ENCODE data around the gene LRRC14B.

The LRRC14B gene

DNA sequence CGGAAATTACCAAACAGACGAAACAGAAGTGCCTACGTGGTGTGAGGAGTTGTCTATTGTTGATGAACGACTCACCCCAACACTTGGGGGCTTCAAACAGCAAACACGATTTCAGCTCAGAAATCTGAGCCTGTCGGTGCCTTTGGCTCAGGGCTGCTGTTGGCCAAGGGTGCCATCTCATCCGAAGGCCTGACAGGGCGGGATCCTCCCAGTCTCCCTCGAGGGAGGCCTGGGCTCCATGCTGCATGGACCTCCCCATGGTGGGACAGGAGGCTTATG lies 1.3 kb downstream of the LRRC14B start:
- Histone ChIP-seq H3K36me3 (no peaks in the 10 kb centered on the region), H3K4me3 (ENCODE audit: low read depth in 1 of 2, low read length in 1 of 2) (no peak overlapping the region), H3K27ac (no peak overlapping the region), H3K9me3 (no peaks in the 10 kb centered on the region), H3K4me1 (ENCODE audit: control insufficient read depth in 1 of 2, insufficient read depth in 1 of 2, low read depth in 1 of 2, low read length in 1 of 2) (peaks cover 0 to 6% of the 10 kb centered on the region in 2 experiments), H3K27me3 (peaks cover 55% of the 10 kb centered on the region)
- TF ChIP-seq, protein P1, sequence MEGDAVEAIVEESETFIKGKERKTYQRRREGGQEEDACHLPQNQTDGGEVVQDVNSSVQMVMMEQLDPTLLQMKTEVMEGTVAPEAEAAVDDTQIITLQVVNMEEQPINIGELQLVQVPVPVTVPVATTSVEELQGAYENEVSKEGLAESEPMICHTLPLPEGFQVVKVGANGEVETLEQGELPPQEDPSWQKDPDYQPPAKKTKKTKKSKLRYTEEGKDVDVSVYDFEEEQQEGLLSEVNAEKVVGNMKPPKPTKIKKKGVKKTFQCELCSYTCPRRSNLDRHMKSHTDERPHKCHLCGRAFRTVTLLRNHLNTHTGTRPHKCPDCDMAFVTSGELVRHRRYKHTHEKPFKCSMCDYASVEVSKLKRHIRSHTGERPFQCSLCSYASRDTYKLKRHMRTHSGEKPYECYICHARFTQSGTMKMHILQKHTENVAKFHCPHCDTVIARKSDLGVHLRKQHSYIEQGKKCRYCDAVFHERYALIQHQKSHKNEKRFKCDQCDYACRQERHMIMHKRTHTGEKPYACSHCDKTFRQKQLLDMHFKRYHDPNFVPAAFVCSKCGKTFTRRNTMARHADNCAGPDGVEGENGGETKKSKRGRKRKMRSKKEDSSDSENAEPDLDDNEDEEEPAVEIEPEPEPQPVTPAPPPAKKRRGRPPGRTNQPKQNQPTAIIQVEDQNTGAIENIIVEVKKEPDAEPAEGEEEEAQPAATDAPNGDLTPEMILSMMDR (IDR thresholded peaks at IDR 0.05) = no peak

DNA sequence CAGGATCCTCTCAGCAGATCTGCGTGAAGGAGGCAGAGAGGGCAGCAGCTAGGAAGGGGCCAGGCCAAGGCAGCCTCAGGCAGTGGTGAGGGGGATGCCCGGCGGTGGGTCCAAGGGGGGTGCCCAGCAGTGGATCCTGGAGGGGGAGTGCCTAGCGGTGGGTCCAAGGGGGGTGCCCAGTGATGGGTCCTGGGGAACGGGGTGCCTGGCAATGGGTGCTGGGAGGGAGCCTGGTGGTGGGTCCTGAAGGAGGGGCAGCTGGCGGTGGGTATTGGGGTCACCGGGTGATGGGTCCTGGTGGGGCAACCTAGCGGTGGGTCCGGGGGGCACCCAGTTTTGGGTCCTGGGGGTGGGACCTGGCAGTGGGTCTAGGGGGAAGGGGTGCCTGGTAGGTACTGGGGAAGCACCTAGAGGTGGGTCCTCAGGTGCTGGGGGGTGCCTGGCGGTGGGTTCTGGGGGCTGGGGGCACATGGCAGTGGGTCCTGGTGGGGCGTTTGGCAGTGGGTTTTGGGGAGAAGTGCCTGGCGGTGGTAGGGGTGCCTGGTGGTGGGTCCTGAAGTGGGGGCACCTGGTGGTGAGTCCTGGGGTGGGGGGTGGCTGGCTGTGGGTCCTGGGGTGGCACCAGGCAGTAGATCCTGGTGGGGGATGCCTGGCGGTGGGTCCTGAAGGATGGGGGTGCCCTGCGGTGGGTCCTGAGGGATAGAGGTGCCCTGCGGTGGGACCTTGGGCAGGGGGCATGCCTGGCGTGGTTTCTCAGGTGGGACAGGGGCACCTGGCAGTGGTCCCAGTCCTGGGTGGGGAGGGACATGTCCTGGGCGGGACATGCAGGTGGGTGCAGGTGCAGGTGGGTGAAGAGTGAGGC lies 1.9 kb downstream of the LRRC14B start:
- Histone ChIP-seq H3K27ac (no peak overlapping the region), H3K36me3 (no peaks in the 10 kb centered on the region), H3K4me3 (ENCODE audit: low read depth in 1 of 2, low read length in 1 of 2) (no peak overlapping the region), H3K9me3 (no peaks in the 10 kb centered on the region), H3K4me1 (ENCODE audit: control insufficient read depth in 1 of 2, insufficient read depth in 1 of 2, low read depth in 1 of 2, low read length in 1 of 2) (peaks cover 0 to 6% of the 10 kb centered on the region in 2 experiments), H3K27me3 (peaks cover 50% of the 10 kb centered on the region)
- TF ChIP-seq, protein P1 (IDR thresholded peaks at IDR 0.05) = no peak

- peaks cover 41% of the 10 kb centered on the region for H3K27me3 ChIP-seq
- H3K36me3 ChIP-seq = no peaks in the 10 kb centered on the region
- H3K9me3 ChIP-seq = no peaks in the 10 kb centered on the region
- H3K27ac ChIP-seq = no peak overlapping the region
- TF ChIP-seq, protein P1 (IDR thresholded peaks at IDR 0.05) = no peak
- no peak overlapping the region for H3K4me3 ChIP-seq (ENCODE audit: low read depth in 1 of 2, low read length in 1 of 2)
- no peaks in the 10 kb centered on the region for H3K4me1 ChIP-seq (ENCODE audit: control insufficient read depth in 1 of 2, insufficient read depth in 1 of 2, low read depth in 1 of 2, low read length in 1 of 2)
Observed at GRCh38 chr5:194102-194501, 2.8 kb downstream of the LRRC14B start.

GRCh38 chr5:194603-195209 lies 3.4 kb downstream of the LRRC14B start:
- Histone ChIP-seq H3K27me3 (peaks cover 37% of the 10 kb centered on the region), H3K27ac (no peak overlapping the region), H3K4me3 (ENCODE audit: low read depth in 1 of 2, low read length in 1 of 2) (no peak overlapping the region), H3K36me3 (no peaks in the 10 kb centered on the region), H3K9me3 (no peaks in the 10 kb centered on the region), H3K4me1 (ENCODE audit: control insufficient read depth in 1 of 2, insufficient read depth in 1 of 2, low read depth in 1 of 2, low read length in 1 of 2) (no peaks in the 10 kb centered on the region)
- TF ChIP-seq, protein P1 (IDR thresholded peaks at IDR 0.05) = no peak

DNA sequence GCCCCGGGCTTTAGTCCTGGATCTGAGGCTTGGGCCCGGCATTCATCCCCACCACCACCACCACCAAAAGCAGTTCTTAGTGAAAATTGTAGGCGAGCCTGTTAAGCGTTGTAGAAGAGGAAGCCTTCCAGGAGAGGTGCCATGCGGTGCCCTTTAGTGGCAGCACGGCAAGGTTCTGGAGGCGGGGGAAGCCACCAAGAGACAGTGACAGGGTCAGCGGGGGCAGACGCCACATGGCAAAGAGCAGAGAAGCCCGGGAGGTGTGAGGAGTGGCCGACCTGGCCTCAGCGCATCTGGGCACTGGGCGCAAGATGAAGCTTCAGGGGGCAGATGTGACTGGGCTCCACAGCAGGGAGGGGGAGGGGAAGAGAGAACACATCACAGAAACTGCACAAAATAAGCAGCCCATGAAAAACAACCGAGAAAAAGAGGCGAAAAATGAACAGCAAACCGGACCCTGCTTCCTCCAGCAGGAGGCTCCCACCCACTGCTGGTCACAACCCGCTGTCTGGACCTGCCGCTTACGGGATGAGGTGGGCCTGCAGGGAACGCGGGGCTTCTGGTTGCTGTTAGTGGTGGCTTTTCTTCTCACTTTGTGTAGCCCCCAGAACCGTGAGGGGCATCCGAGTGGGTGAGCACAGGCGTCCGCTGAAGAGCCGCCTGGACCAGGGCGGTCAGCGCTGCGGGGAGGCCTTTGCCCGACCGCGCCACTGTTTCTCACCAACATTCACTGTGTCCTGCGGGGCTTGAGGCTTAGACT lies 4.3 kb downstream of the LRRC14B start:
- Histone ChIP-seq H3K9me3 (no peaks in the 10 kb centered on the region), H3K27ac (no peak overlapping the region)

More for the DNA sequence above, 4.3 kb downstream of the LRRC14B start:
- Histone ChIP-seq H3K4me3 (ENCODE audit: low read depth in 1 of 2, low read length in 1 of 2) (no peak overlapping the region), H3K27me3 (peaks cover 28% of the 10 kb centered on the region), H3K4me1 (ENCODE audit: control insufficient read depth in 1 of 2, insufficient read depth in 1 of 2, low read depth in 1 of 2, low read length in 1 of 2) (no peaks in the 10 kb centered on the region), H3K36me3 (no peaks in the 10 kb centered on the region)
- TF ChIP-seq, protein P1 (IDR thresholded peaks at IDR 0.05) = no peak
